KOPT-K1 (cell line): Measurements from ENCODE around the gene EPHB1.

ENCODE experiments used
- H3K27ac ChIP-seq: fragments of 200-600 bp; sonication (generic); 2 replicates; pipeline ENCODE4 v1.5.1; 2016; ENCODE audit warnings: antibody characterized with exemption, mild to moderate bottlenecking, low read depth, low read length; ENCODE audit not compliant: poor library complexity, severe bottlenecking
- H3K36me3 ChIP-seq: fragments of 200-600 bp; sonication (generic); 2 replicates; pipeline ENCODE4 v1.5.1; 2017; ENCODE audit warnings: antibody characterized with exemption, mild to moderate bottlenecking, low read length, moderate library complexity; ENCODE audit not compliant: insufficient read depth
- H3K9me3 ChIP-seq: fragments of 200-600 bp; sonication (generic); 2 replicates; pipeline ENCODE4 v1.5.1; 2017; ENCODE audit warnings: antibody characterized with exemption, low read length, mild to moderate bottlenecking; ENCODE audit not compliant: insufficient read depth, poor library complexity, severe bottlenecking

EPHB1 gene

GRCh38 chr3:135261214-135261775 lies 466.2 kb downstream of the EPHB1 start:
- Histone ChIP-seq H3K27ac (no peak overlapping the region), H3K36me3 (no peaks in the 10 kb centered on the region), H3K9me3 (no peaks in the 10 kb centered on the region)

DNA sequence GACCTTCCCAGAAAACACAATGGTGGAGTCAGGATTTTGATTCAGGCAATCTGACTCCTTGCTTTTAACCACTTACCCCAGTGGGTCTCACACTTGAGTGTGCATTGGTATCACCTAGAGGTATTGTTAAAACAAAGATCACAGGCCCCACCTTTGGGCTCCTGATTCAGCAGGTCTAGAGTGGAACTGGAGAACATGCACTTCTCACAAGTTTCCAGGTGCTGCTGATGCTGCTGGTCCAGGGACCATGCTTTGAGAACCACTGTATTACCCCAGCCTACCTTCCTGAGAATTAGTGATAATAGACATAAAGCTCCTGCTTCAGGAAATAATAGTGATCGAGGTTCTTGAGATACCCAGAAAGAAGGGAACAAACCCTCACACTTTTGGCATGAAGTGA lies 466.9 kb downstream of the EPHB1 start:
- Histone ChIP-seq H3K36me3 (no peaks in the 10 kb centered on the region), H3K9me3 (no peaks in the 10 kb centered on the region), H3K27ac (no peak overlapping the region)

- Histone ChIP-seq H3K27ac (no peak overlapping the region), H3K36me3 (no peaks in the 10 kb centered on the region), H3K9me3 (no peaks in the 10 kb centered on the region)
Observed at GRCh38 chr3:135262441-135262840, 467.4 kb downstream of the EPHB1 start.

GRCh38 chr3:135263331-135263730 lies 468.3 kb downstream of the EPHB1 start:
- Histone ChIP-seq H3K9me3 (no peaks in the 10 kb centered on the region), H3K27ac (no peak overlapping the region), H3K36me3 (no peaks in the 10 kb centered on the region)

- H3K9me3 ChIP-seq: no peaks in the 10 kb centered on the region
- no peaks in the 10 kb centered on the region for H3K36me3 ChIP-seq
Observed at GRCh38 chr3:135267487-135267886, 472.4 kb downstream of the EPHB1 start.

GRCh38 chr3:135268941-135269532 lies 474.0 kb downstream of the EPHB1 start:
- no peaks in the 10 kb centered on the region for H3K36me3 ChIP-seq
- no peaks in the 10 kb centered on the region for H3K9me3 ChIP-seq
- H3K27ac ChIP-seq: no peak overlapping the region

More at GRCh38 chr3:135267487-135267886, 472.4 kb downstream of the EPHB1 start:
- no peak overlapping the region for H3K27ac ChIP-seq

DNA sequence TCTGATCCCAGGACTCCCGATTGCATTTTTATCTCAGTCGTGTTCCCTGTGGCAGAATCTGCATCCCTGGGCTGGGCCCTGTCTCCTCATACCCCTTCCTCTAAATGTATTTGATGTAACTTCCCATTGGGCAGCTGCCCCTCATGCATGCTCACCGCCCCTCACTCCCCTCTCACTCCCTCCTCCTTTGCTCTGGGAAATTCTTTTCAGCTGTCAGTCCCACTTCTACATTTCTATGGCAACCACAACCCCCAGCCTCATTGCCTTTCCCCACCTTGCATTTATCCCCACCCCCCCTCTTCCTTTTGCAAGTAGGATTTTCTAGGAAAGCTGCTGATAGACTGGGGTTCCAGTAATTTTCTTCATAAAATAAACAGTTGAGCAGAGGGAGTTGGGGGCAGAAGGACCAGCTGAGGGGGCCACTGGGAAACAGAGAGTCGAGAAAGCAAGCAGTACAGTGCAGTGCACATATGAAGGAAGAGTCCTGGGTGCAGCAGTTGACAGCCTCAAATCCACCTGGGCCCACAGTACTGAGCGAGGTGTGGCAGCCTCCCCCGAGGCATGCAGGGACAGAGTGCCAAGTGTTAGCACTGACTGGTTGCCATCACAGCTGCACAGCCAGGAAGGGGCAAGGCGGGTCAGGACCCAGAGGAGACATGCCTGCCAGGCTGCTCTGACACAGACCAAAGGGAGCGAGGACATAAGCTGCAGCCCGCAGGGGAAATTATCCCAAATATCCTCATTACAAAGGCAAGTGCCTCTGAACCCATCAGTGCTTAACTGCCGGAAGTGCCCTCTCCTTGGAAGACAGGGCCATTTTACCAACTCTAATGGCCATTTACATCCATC lies 476.3 kb downstream of the EPHB1 start:
- H3K36me3 ChIP-seq: no peaks in the 10 kb centered on the region
- H3K9me3 ChIP-seq: no peaks in the 10 kb centered on the region
- H3K27ac ChIP-seq: no peak overlapping the region

- H3K9me3 ChIP-seq: no peaks in the 10 kb centered on the region
- H3K27ac ChIP-seq: no peak overlapping the region
- no peaks in the 10 kb centered on the region for H3K36me3 ChIP-seq
Observed at GRCh38 chr3:135272026-135272669, 477.1 kb downstream of the EPHB1 start.

DNA sequence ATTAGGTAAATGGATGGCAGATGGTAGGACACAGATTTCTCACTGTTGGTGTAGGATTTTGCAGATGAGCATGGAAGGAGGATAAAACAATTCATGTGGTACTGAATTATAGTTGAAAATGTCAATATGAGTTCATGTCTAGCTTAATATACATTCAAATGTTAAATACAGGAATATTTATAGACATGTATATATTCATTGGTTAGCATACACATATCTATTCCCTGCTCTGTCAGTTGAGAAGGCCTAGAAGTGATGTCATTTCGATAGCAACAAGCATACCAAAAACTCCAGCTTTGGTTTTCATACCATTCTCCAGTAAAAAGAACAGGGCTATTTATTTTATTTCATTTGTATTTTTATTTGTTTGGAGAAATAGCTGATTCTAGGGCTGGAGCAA lies 497.1 kb downstream of the EPHB1 start:
- Histone ChIP-seq H3K9me3 (no peaks in the 10 kb centered on the region), H3K27ac (no peak overlapping the region), H3K36me3 (no peaks in the 10 kb centered on the region)

GRCh38 chr3:135301670-135302069 lies 506.6 kb downstream of the EPHB1 start:
- Histone ChIP-seq H3K27ac (no peak overlapping the region), H3K36me3 (no peaks in the 10 kb centered on the region), H3K9me3 (no peaks in the 10 kb centered on the region)

- no peaks in the 10 kb centered on the region for H3K9me3 ChIP-seq
- H3K27ac ChIP-seq: no peak overlapping the region
- no peaks in the 10 kb centered on the region for H3K36me3 ChIP-seq
Observed at GRCh38 chr3:135304378-135304777, 509.3 kb downstream of the EPHB1 start.
